Activated T-cell treated with anti-CD3 and anti-CD28 coated beads for 24 hours (primary cell): ENCODE results near the gene S100A5.
"Not testable (repeated sequence)": the region's sequence is repeated elsewhere in the genome, so short reads cannot be mapped to it uniquely, and the experiment has no call there.

Source experiments
- DNase-seq: peaks from one replicate; pipeline ENCODE4 v3.0.0-alpha.2; 2020; ENCODE audit warnings: low read depth

The S100A5 gene, protein sequence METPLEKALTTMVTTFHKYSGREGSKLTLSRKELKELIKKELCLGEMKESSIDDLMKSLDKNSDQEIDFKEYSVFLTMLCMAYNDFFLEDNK

DNA sequence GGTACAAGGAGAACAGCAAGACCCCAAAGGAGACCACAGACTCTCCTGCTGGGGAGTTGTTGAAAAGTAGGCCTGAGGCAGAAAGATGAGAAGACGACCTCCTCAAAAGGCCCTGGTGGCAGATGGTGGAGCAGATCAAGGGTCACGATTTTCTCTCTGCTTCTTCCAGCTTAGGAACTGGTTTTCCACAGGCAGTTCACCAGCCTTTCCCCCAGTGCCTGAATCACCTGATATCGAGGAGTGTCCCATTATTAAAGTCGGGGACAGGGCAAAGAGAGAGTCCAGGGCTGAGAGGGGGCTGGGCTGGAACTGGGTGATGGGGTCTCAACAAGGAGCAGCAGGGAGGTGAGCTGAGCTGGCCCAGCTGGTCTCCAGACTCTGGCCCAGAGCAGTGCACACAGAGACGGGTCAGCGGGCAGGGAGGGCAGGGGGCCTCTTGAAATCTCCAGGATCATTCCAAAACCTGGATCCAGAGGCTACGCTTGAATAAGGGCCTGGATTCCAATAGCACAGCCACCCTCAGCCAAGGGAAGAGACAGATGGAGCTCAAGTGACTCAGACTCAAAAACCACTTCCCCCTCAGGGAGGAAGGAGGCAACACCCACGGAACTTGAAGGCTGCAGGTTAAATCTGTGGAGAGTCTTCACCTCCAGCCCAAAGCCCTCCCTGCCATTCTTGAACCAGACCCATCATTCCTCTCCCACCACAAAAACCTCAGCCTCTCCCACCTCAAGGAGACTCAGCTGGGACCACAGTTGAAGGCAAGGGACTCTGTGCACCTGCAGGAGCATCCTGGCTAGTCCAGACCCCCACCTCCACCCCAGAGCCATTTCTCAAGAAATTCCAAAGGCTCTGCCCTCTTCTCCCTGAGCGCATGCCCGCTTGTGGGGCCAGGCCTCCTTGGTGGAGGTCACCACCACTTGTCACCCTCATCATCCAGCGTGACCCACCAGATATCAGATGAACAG, at the start of gene S100A5:
S100A5 (minus strand) TSS at position 541 of the 968 bp plus-strand sequence. CDS start 743 bp downstream, outside the sequence.
- peak; percentile 38 for DNase-seq

- no peak for DNase-seq
Measured at GRCh38 chr1:153588482-153588881, 47.7 kb upstream of the S100A5 start.

DNA sequence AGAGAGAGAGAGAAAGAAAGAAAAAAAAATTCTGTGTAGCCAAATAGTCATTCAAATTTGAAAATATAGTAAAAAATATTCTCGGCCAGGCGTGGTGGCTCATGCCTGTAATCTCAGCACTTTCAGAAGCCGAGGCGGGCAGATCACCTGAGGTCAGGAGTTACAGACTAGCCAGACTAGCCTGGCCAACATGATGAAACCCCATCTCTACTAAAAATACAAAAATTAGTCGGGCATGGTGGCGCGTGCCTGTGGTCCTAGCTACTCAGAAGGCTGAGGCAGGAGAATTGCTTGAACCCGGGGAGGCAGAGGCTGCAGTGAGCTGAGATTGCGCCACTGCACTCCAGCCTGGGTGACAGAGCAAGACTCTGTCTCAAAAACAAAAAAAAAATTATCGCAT, 47.3 kb upstream of the S100A5 start:
- DNase-seq: not testable (repeated sequence)

- no peak for DNase-seq
Measured at GRCh38 chr1:153587314-153587713, 46.6 kb upstream of the S100A5 start.

DNA sequence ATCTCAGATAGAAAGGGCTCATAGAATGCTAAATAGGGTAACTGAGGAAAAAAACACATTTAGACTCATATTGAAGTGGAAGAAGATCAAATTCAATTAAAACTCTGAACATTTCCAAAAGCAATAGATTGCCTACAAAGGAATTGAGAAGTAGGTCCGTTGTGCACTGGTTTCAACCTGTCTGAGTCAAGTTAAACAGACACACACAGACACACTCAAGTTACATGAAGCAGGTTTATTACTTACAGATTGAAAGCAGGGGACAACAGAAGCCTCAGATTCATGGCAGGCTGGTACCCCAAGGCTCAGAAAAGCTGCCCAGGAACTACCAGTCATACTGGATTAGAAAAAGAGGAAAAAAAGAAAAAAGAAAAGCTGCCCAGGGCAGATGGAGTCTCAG, 45.6 kb upstream of the S100A5 start:
- DNase-seq: no peak

DNA sequence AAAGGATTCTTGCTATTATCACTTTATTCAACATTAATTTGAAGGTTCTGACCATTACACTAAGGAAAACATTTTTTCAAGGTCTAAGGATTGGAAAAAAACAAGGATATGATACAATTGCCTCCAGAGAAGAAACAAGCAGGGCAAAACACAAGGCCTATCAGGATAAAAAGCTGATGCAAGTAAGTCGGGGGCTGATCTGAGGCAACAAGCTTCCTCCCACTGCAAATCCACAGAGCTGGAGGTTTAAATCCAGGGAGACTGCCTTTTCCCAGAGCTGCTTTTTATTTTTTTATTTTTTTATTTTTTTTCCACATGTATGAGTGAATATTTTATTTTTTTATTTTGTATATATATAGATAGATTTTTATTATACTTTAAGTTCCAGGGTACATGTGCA, 44.3 kb upstream of the S100A5 start:
- DNase-seq: no peak

DNA sequence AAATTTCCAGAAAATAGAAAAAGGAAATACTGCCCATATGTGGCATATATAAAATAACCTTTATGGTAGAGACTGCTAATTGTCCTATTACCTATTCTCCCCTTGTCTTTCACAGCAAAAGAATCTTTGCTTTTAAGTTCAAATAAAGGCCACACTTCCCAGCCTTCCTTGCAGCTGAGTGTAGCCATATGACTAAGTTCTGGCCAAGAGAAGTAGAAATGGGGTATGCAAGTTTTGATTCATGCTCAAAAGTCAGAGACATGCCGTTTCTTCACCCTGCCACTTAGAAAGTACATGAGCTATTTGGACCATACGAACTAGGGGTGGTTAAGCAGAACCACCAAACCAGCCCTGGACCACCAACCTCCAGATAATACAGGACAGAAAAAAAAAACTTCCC, 43.2 kb upstream of the S100A5 start:
- no peak for DNase-seq

DNA sequence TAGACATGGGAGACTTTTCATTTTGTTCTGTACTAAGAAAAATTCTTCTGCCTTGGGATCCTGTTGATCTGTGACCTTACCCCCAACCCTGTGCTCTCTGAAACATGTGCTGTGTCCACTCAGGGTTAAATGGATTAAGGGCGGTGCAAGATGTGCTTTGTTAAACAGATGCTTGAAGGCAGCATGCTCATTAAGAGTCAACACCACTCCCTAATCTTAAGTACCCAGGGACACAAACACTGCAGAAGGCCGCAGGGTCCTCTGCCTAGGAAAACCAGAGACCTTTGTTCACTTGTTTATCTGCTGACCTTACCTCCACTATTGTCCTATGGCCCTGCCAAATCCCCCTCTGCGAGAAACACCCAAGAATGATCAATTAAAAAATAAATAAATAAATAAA, 42.8 kb upstream of the S100A5 start:
- DNase-seq: not testable (repeated sequence)

GRCh38 chr1:153582836-153583235, 42.1 kb upstream of the S100A5 start:
- DNase-seq: not testable (repeated sequence)

DNA sequence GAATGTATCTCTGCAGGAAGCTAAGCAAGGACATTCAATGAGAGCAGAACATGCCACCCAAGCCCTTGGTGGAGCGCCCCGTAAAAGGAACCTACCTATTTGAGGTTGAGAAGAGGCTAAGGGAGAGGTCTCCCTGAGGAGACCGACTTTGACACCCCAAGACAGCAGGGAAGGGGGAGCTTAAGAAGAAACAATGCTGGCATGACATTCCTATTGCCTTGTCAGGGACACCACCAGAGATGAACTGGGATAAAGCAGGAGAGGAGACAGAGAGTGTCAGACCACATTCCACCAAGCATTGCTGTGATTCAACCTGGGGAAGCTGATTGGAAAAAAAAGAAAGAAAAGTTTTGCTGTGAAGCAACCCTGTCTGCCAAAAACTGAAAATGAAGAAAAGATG, 38.2 kb upstream of the S100A5 start:
- no peak for DNase-seq

DNA sequence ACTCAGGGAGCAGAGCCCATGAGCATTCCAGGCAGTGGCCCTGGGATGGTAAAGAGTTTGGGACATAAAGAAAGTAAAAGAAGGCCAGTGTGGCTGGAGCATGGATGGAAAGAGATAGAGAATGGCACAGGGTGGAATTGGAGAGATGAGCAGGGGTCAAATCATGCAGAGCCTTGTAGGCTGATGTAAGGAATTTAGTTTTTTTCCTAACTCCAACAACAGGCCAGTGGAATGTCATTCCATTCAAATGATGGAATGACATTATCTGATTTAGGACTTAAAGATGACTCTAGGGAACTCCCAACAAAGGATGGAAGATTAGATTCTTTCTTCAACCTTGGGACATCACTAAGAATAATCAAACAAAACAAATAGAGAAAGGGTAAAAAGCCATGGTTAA, 37.8 kb upstream of the S100A5 start:
- no peak for DNase-seq

DNA sequence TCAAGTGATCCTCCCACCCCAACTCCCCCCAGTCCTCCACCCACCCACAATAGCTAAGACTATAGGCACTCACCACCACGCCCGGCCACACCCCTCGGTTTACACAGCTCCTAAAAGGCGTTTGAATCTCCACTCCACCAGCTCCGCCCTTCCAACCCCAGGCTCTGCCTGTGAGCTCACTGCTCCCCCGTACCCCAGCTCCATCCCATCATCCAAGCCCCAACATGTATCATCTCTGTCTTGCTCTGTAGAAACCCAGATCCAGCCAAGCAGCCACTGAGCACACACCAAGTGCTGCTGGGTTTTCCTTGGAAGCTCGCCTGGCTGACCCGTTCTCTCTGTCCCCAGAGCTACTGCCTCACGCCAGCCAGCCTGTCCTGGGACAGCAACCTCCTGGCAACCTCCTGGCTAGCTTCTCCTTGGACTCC, 36.9 kb upstream of the S100A5 start:
- DNase-seq: no peak

- no peak for DNase-seq
Measured at GRCh38 chr1:153577138-153577537, 36.4 kb upstream of the S100A5 start.

DNA sequence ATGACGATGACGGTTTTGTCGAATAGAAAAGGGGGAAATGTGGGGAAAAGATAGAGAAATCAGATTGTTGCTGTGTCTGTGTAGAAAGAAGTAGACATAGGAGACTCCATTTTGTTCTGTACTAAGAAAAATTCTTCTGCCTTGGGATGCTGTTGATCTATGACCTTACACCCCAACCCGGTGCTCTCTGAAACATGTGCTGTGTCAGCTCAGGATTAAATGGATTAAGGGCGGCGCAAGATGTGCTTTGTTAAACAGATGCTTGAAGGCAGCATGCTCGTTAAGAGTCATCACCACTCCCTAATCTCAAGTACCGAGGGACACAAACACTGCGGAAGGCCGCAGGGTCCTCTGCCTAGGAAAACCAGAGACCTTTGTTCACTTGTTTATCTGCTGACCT, 34.8 kb upstream of the S100A5 start:
- DNase-seq: not testable (repeated sequence)

DNA sequence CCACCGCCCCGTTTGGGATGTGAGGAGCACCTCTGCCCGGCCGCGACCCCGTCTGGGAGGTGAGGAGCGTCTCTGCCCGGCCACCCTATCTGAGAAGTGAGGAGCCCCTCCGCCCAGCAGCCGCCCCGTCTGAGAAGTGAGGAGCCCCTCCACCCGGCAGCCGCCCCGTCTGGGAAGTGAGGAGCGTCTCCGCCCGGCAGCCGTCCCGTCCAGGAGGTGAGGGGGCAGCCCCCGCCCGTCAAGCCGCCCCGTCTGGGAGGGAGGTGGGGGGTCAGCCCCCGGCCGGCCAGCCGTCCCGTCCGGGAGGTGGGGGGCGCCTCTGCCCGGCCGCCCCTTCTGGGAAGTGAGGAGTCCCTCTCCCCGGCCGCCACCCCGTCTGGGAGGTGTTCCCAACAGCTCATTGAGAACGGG, 34.4 kb upstream of the S100A5 start:
- DNase-seq: not testable (repeated sequence)

- DNase-seq: no peak
Measured at GRCh38 chr1:153573351-153573750, 32.6 kb upstream of the S100A5 start.

DNA sequence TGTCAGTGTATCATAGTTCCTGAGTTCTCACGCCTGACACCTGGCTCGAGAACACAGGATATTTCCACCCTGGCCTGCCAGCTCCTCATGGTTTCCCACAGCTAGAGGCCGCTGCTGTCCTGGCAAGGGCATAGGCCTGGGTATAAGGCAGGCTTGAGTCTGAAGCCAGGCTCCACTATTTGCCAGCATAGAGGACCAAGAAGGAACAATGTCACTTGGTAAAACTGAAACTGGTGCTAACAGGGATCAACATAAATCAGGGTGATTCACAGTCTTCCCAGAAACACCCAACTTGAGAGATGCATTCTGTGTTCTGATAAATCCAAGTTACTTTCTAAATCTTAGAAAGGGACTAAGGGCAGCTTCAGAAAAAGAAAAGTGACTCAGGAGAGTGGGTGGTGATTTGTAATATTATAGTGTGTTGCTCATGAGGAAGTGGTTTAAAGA, 31.9 kb upstream of the S100A5 start:
- peak; percentile 43 for DNase-seq

- DNase-seq: no peak
Measured at GRCh38 chr1:153571706-153572105, 31.0 kb upstream of the S100A5 start.

GRCh38 chr1:153570874-153571273, 30.1 kb upstream of the S100A5 start:
- no peak for DNase-seq

DNA sequence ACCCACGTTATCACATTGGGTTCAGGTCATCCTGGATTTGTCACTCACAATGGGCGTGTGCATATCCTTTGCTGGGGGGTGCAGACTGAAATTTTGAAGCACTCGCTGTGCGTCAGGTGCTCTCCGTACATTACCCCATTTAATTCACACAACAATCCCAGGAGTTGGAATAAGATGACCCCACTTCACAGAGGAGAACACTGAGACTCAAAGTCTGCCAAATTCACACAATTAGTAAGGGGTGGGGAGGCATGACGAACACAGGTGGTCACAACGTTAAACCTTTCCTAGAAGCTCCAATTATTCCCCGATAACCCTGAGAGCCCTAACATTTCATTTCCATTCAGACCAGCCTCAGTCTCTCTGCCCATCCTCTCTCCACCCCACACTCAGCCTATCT, 28.7 kb upstream of the S100A5 start:
- DNase-seq: no peak

- peak; percentile 80 for DNase-seq
Measured at GRCh38 chr1:153568367-153569099, 27.8 kb upstream of the S100A5 start.

- DNase-seq: peak; percentile 17
Measured at GRCh38 chr1:153567621-153568366, 27.1 kb upstream of the S100A5 start.
